D341Med (cell line): Measurements from ENCODE around the gene SLC39A1.

Experiments used
- DNase-seq: peaks from one replicate; pipeline ENCODE4 v3.0.0; 2012; ENCODE audit warnings: low spot score

The SLC39A1 gene

GRCh38 chr1:153953859-153954365 is 9.4 kb downstream of the SLC39A1 start:
- DNase-seq, result no peak

GRCh38 chr1:153951801-153952200 is 11.5 kb downstream of the SLC39A1 start:
- no peak for DNase-seq

GRCh38 chr1:153951183-153951582 is 12.2 kb downstream of the SLC39A1 start:
- no peak for DNase-seq

- peak; percentile 99 for DNase-seq
Observed at GRCh38 chr1:153946622-153947241, 16.6 kb downstream of the SLC39A1 start, which contains the start of gene DENND4B. TSS of gene DENND4B (minus strand) at chr1:153946718. CDS start at chr1:153944374, 2,344 bp downstream.

- peak; percentile 88 for DNase-seq
Observed at GRCh38 chr1:153945795-153946621, 17.3 kb downstream of the SLC39A1 start.

- no peak for DNase-seq
Observed at GRCh38 chr1:153945131-153945794, 18.1 kb downstream of the SLC39A1 start.

GRCh38 chr1:153944827-153945117 is 18.6 kb downstream of the SLC39A1 start:
- no peak for DNase-seq

- DNase-seq, result no peak
Observed at GRCh38 chr1:153944005-153944826, 19.1 kb downstream of the SLC39A1 start.

- no peak for DNase-seq
Observed at GRCh38 chr1:153942766-153943549, 20.4 kb downstream of the SLC39A1 start.

- no peak for DNase-seq
Observed at GRCh38 chr1:153941826-153942725, 21.3 kb downstream of the SLC39A1 start.

- DNase-seq, result no peak
Observed at GRCh38 chr1:153940756-153941155, 22.6 kb downstream of the SLC39A1 start.

- no peak for DNase-seq
Observed at GRCh38 chr1:153939476-153939875, 23.9 kb downstream of the SLC39A1 start.

- DNase-seq, result no peak
Observed at GRCh38 chr1:153938996-153939395, 24.3 kb downstream of the SLC39A1 start.

- DNase-seq, result no peak
Observed at GRCh38 chr1:153937331-153937730, 26.0 kb downstream of the SLC39A1 start.

GRCh38 chr1:153936011-153936802 is 27.1 kb downstream of the SLC39A1 start:
- no peak for DNase-seq

GRCh38 chr1:153934746-153935145 is 28.6 kb downstream of the SLC39A1 start:
- DNase-seq, result peak; percentile 24

- peak; percentile 30 for DNase-seq
Observed at GRCh38 chr1:153933955-153934354, 29.4 kb downstream of the SLC39A1 start.

GRCh38 chr1:153933430-153933829 is 29.9 kb downstream of the SLC39A1 start:
- DNase-seq, result peak; percentile 34
